Aorta (tissue), 5 donors: ENCODE results near the gene ADAMTS16. TPM values are rescaled to one million over a fixed set of nuclear protein-coding genes. Genes with fewer than 3 reads are reported as not detected.

Experiments
- ATAC-seq: fragments of 200-7000 bp; cut with Tn5 transposase; one replicate; pipeline ENCODE4 v1.9.1; 2022; ENCODE audit warnings: moderate library complexity; ENCODE audit not compliant: low FRiP score
- DNase-seq, 2 donors: peaks; one replicate each; pipeline ENCODE4 v3.0.0-alpha.2; 2020
- H3K27ac ChIP-seq, 2 donors: one replicate each; pipeline ENCODE4 v1.5.1; 2013; ENCODE audit warnings: low read length in 2 of 2, mild to moderate bottlenecking in 2 of 2, moderate library complexity in 2 of 2, control low read depth in 1 of 2, inconsistent platforms in 1 of 2, low read depth in 1 of 2
- H3K27me3 ChIP-seq, 2 donors: one replicate each; pipeline ENCODE4 v1.6.1; 2013; ENCODE audit warnings: control low read depth in 1 of 2, low read length in 1 of 2, mild to moderate bottlenecking in 1 of 2, moderate library complexity in 1 of 2; ENCODE audit not compliant: insufficient read depth in 2 of 2, control insufficient read depth in 1 of 2
- H3K36me3 ChIP-seq, 2 donors: one replicate each; pipeline ENCODE4 v1.6.1; 2013; ENCODE audit warnings: control low read depth in 1 of 2, low read length in 1 of 2, mild to moderate bottlenecking in 1 of 2; ENCODE audit not compliant: insufficient read depth in 2 of 2, control insufficient read depth in 1 of 2
- H3K4me1 ChIP-seq, 2 donors: one replicate each; pipeline ENCODE4 v1.6.1; 2013; ENCODE audit warnings: low read length in 2 of 2, control low read depth in 1 of 2, mild to moderate bottlenecking in 1 of 2, moderate library complexity in 1 of 2; ENCODE audit not compliant: insufficient read depth in 2 of 2, control insufficient read depth in 1 of 2
- H3K4me3 ChIP-seq, 2 donors: one replicate each; pipeline ENCODE4 v1.5.1; 2013; ENCODE audit warnings: low read length in 2 of 2, control low read depth in 1 of 2, mild to moderate bottlenecking in 1 of 2
- H3K9me3 ChIP-seq: one replicate; pipeline ENCODE4 v1.6.1; 2013; ENCODE audit warnings: mild to moderate bottlenecking, low read length; ENCODE audit not compliant: control insufficient read depth
- WGBS, 2 donors: extraction: QIAGEN DNeasy Blood & Tissue Kit; methylation state at CpG; one replicate each; pipeline ENCODE4 v1.1.7; 2013; 5-methylcytosine and 5-hydroxymethylcytosine counted together
- intact Hi-C, 2 donors: fragments of 100-400 bp; cut with DNase I; formaldehyde crosslinking; loops; one replicate each; pipeline versions ENCODE4 v1.14.2 to v1.15.0; 2022
- polyA plus RNA-seq, 2 donors: library from polyadenylated mRNA; stranded (reverse); fragments of 200-250 nt; gene quantifications; one replicate each; pipeline ENCODE4 v1.2.3, GENCODE V29; 2013
- total RNA-seq, 2 donors: library from RNA; stranded (reverse); fragmentation: NEBNext Ultra II Directional; extraction: Animal tissue kit (Norgen Biotek cat#: 25700); gene quantifications; one replicate each; pipeline ENCODE4 v1.2.1, GENCODE V29; 2021
- donor health status: healthy with polysubstance abuse.
- donor health status: Bipolar disorder and iron deficiency.
- donor health status: DM: no; HTN: no; CAD: no.
- donor health status: DM: no; HTN: no; CAD: no.
- donor health status: DM: yes; HTN: yes; CAD: no.

Gene ADAMTS16
- total and polyA plus RNA-seq, 4 donors, result 0.10 to 0.81 TPM; not detected in 2

GRCh38 chr5:5314166-5314565 is 174.0 kb downstream of the ADAMTS16 start:
- WGBS, 2 donors, result 95 to 98% methylated on average over 3 of the region's 3 CpGs
- intact Hi-C loops, result no loop called here
- Histone ChIP-seq H3K4me1 (no peaks in the 10 kb centered on the region), H3K9me3 (peaks cover 3% of the 10 kb centered on the region), H3K27me3 (no peaks in the 10 kb centered on the region), H3K27ac (no peak overlapping the region), H3K36me3 (no peaks in the 10 kb centered on the region), H3K4me3 (no peak overlapping the region)
- ATAC-seq, result no peak
- no peak for DNase-seq

DNA sequence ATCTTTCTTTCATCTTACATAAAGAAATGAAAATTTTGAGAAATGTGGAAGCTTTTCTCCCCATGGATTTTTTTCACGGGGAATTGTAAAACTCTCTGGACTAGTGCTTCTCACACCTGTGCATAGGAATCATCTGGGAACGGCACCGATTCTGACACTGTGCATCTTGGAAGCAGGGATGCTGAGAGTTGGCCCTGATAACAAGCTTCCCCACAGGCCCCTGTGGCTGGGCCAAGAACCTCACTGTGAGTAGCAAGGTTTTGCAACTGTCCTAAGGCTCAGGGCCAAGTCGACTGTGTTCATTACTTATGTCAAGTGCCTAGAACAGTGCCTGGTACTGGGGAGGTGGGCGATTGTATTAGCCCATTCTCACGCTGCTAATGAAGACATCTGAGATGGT is 174.5 kb downstream of the ADAMTS16 start:
- no peak for DNase-seq
- no peak for ATAC-seq
- Histone ChIP-seq H3K4me3 (no peak overlapping the region), H3K4me1 (no peaks in the 10 kb centered on the region), H3K9me3 (peaks cover 3% of the 10 kb centered on the region), H3K36me3 (no peaks in the 10 kb centered on the region), H3K27me3 (no peaks in the 10 kb centered on the region), H3K27ac (no peak overlapping the region)
- WGBS, 2 donors, result 91 to 94% methylated on average over 6 of the region's 6 CpGs
- intact Hi-C loops, result no loop called here

DNA sequence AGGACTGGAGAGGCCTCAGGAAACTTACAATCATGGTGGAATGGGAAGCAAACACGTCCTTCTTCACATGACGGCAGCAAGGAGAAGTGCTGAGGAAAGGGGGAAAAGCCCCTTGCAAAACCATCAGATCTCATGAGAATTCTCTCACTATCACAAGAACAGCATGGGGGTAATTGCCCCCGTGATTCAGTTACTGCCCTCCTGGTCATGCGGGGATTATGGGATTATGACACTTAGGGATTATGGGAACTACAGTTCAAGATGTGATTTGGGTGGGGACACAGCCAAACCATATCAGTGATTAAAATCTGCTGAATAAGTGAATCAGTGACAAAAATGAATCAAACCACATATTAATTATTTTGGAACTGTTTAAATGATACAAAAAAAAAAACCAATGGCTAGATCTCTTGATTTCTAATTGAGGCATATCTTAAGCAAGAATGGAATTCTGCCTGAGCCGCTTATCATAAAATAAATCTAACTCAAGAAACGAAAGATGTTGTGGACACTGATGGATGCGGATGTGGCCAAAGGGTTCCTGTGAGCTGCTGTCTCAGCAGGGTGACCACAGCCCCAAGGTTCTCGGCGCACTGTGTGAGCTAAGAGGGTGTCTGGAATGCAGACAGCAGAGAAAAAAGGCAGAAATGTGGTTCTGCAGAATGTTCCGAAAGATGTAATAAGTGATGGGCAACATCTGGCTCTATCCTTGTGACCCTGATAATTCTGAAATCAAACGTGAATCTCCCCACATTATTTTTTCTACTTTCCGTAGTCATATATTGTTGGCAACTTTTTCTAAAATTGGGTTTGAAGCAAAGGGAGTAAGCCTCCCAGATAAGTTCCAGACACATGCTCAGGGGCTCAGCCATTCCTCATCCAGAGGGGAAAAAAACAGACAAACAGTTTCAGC is 175.2 kb downstream of the ADAMTS16 start:
- Histone ChIP-seq H3K4me3 (no peak overlapping the region), H3K4me1 (no peaks in the 10 kb centered on the region), H3K27me3 (no peaks in the 10 kb centered on the region), H3K36me3 (no peaks in the 10 kb centered on the region), H3K27ac (no peak overlapping the region), H3K9me3 (peaks cover 3% of the 10 kb centered on the region)
- intact Hi-C loops, result no loop called here
- DNase-seq (no peak), ATAC-seq (no peak)
- 83 to 87% methylated on average over 12 of the region's 12 CpGs for WGBS, 2 donors

DNA sequence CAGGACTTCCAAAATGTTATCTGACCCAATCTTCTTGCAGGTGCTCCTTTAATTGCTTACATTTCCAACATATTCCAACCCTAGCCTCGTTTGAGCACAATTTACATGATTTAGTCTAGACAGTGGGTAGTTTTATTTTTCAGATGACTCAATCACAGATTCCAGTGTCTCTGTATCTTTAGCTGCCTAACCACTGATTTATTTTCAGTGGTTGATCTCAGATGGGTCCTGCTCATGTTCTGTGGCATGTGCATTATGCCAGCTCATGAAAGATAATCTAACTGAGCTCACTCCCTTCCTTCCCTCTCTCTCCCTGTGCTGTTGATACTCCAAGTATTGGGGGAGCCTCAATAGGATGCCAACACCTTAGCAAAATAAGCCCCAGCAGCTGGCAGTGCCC is 176.2 kb downstream of the ADAMTS16 start:
- WGBS, 2 donors, result 49 to 58% methylated on average over 1 of the region's 1 CpG
- intact Hi-C loops, result no loop called here
- Histone ChIP-seq H3K9me3 (peaks cover 3% of the 10 kb centered on the region), H3K4me1 (no peaks in the 10 kb centered on the region), H3K36me3 (no peaks in the 10 kb centered on the region), H3K4me3 (no peak overlapping the region), H3K27ac (no peak overlapping the region), H3K27me3 (no peaks in the 10 kb centered on the region)
- ATAC-seq, result no peak
- no peak for DNase-seq

- ATAC-seq, result no peak
- Histone ChIP-seq H3K4me1 (no peaks in the 10 kb centered on the region), H3K4me3 (no peak overlapping the region), H3K27ac (no peak overlapping the region), H3K27me3 (no peaks in the 10 kb centered on the region), H3K9me3 (peaks cover 3% of the 10 kb centered on the region), H3K36me3 (no peaks in the 10 kb centered on the region)
- intact Hi-C loops, result no loop called here
- 92 to 94% methylated on average over 10 of the region's 10 CpGs for WGBS, 2 donors
- no peak for DNase-seq
These were observed 177.8 kb downstream of the ADAMTS16 start for GRCh38 chr5:5317976-5318375.

DNA sequence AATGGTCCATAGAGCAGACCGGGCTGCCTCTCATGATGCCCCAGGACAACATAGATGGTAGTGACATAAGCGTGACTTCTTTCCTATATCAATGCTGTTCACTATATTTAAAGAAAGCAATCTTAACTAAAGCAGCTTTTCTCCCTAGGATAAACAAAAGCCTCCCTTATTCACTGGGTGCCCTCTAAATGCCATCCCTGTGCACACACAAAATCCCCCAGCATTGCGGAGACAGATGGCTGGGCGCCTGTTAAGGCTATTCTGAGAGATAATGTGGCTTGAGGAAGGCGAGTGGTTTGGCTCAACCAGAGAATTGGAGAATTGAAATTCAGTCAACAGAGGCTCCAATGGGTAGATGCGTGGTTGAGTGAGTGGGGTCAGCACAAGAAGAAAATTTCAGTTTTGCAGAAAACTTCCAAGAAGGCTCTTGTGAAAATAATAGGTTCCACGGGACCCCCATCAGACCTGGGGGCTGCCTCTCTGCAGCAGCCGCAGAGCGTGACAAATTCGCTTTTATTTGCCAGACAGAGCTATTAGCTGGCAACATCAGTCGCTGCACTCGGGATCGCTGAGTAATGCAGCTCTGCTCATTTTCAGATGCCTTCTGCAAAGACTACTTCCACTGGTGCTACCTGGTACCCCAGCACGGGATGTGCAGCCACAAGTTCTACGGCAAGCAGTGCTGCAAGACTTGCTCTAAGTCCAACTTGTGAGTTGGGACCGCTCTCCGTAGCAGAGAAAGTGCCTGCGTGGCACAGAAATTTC is 178.5 kb downstream of the ADAMTS16 start:
- no peak for ATAC-seq

GRCh38 chr5:5320062-5320805 is 180.1 kb downstream of the ADAMTS16 start:
- Histone ChIP-seq H3K4me3 (no peak overlapping the region), H3K36me3 (no peaks in the 10 kb centered on the region), H3K4me1 (no peaks in the 10 kb centered on the region), H3K27ac (no peak overlapping the region), H3K27me3 (no peaks in the 10 kb centered on the region), H3K9me3 (no peaks in the 10 kb centered on the region)
- no peak for DNase-seq
- intact Hi-C loops, result no loop called here
- WGBS, 2 donors, result 69 to 80% methylated on average over 15 of the region's 15 CpGs
- ATAC-seq, result no peak

More for the DNA sequence above, 178.5 kb downstream of the ADAMTS16 start:
- no peak overlapping the region for H3K27ac ChIP-seq
- no peak for DNase-seq
- intact Hi-C loops, result no loop called here
- H3K36me3 ChIP-seq, result no peaks in the 10 kb centered on the region
- no peaks in the 10 kb centered on the region for H3K4me1 ChIP-seq
- H3K27me3 ChIP-seq, result no peaks in the 10 kb centered on the region
- H3K9me3 ChIP-seq, result peaks cover under 1% of the 10 kb centered on the region
- H3K4me3 ChIP-seq, result no peak overlapping the region
- 72% methylated on average over 18 of the region's 18 CpGs for WGBS, 2 donors

GRCh38 chr5:5321137-5321536 is 181.0 kb downstream of the ADAMTS16 start:
- ATAC-seq (no peak), DNase-seq (no peak)
- intact Hi-C loops, result no loop called here
- Histone ChIP-seq H3K4me3 (no peak overlapping the region), H3K9me3 (no peaks in the 10 kb centered on the region), H3K36me3 (no peaks in the 10 kb centered on the region), H3K27ac (no peak overlapping the region), H3K4me1 (no peaks in the 10 kb centered on the region), H3K27me3 (no peaks in the 10 kb centered on the region)
- WGBS, 2 donors, result 89 to 95% methylated on average over 2 of the region's 2 CpGs
